ENCODE data around the gene ARHGAP26.

Gene ARHGAP26

GRCh38 chr5:143274952-143275351 lies 504.8 kb downstream of the ARHGAP26 start:
- in situ Hi-C loops (cut with MboI; ENCODE audit: low sequenced_read_pairs) = no loop called here

- in situ Hi-C loops (cut with MboI; ENCODE audit: low sequenced_read_pairs) = no loop called here
These were observed 505.6 kb downstream of the ARHGAP26 start for GRCh38 chr5:143275512-143276363.

GRCh38 chr5:143277536-143277935 lies 507.4 kb downstream of the ARHGAP26 start:
- in situ Hi-C loops (cut with MboI; ENCODE audit: low sequenced_read_pairs) = no loop called here
